HEK293 (cell line): ENCODE measurements around the gene FAM120A.

ENCODE experiments used
- YY1 ChIP-seq: fragments of 450-650 bp; formaldehyde crosslinking; IDR thresholded peaks from 2 replicates; pipeline ENCODE4 v1.5.1; 2018; ENCODE audit warnings: missing biosample characterization, missing genetic modification characterization
- ZNF274 ChIP-seq, 2 experiments: fragments of 200-500 bp in 1 of 2; fragments of 450-650 bp in 1 of 2; sonication (Bioruptor generic) in 1 of 2; formaldehyde crosslinking in 1 of 2; IDR thresholded peaks; 2 replicates each; pipeline versions ENCODE4 v1.5.1 to v1.6.1; 2014 to 2016; ENCODE audit warnings: borderline replicate concordance in 1 of 2, inconsistent platforms in 1 of 2, low read length in 1 of 2, missing biosample characterization in 1 of 2, missing genetic modification characterization in 1 of 2
- ZNF354C ChIP-seq: fragments of 450-650 bp; formaldehyde crosslinking; IDR thresholded peaks from 2 replicates; pipeline ENCODE4 v1.5.1; 2016; ENCODE audit warnings: missing biosample characterization, missing genetic modification characterization, low read depth, borderline replicate concordance
- ZNF660 ChIP-seq: fragments of 450-650 bp; IDR thresholded peaks from 2 replicates; pipeline ENCODE4 v1.5.1; 2018; ENCODE audit warnings: missing biosample characterization, mild to moderate bottlenecking, missing genetic modification characterization
- ZNF701 ChIP-seq: fragments of 450-650 bp; formaldehyde crosslinking; IDR thresholded peaks from 2 replicates; pipeline ENCODE4 v1.5.1; 2016; ENCODE audit warnings: missing biosample characterization, missing genetic modification characterization
- ZNF747 ChIP-seq: fragments of 450-650 bp; formaldehyde crosslinking; IDR thresholded peaks from 2 replicates; pipeline ENCODE4 v1.5.1; 2016; ENCODE audit warnings: missing biosample characterization, missing genetic modification characterization
- TF ChIP-seq, protein P1 (sequence below): fragments of 450-650 bp; formaldehyde crosslinking; IDR thresholded peaks from 2 replicates; pipeline ENCODE4 v1.5.1; 2016; ENCODE audit warnings: missing biosample characterization, missing genetic modification characterization
- TF ChIP-seq, protein P2 (sequence below): fragments of 450-650 bp; formaldehyde crosslinking; IDR thresholded peaks from 2 replicates; pipeline ENCODE4 v1.5.1; 2016; ENCODE audit warnings: missing biosample characterization, missing genetic modification characterization
- TF ChIP-seq, protein P3 (sequence below): fragments of 450-650 bp; formaldehyde crosslinking; IDR thresholded peaks from 2 replicates; pipeline ENCODE4 v1.5.1; 2016; ENCODE audit warnings: missing biosample characterization, missing genetic modification characterization, borderline replicate concordance

DNA sequence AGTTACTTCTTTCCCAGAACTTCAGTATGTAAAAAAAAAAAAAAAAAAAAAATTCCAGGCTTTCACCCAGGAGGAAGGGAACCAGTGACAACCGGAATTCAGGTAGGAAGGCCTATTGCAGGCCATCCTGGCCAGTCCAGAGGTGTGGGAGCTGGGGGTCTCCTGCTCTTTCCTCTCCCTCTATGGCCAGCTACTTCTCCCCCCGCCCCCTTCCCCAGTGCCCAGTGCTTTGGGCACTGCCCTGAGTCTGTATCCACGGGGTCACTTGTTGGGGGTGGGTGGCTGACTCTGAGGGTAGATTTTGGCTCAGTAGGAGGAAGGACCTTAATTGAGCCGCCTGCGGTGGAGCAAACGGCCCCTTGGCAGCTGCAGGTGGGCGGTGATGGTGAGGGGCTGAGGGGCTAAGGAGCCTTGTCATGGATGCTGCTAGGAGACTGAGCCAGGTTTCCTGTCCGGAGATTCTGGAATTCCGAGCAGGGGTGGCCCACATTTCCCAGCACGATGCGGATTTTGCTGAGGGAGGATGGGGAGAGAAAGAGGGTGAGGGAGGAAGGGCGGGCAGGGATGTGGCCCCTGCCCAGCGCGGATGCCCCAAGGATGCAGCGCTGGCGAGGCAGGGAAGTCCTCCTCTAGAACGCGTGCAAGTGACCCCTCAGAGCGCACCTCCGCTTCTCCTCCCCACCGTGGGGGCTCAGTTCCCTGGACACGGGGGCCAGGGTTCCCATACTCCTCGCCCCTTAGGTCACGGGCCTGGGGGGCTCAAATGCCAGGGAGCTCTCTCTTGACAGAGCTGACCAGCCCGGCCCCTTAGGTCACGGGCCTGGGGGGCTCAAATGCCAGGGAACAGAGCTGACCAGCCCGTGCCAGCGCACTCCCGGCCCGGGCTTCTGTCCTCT is 123.7 kb downstream of the FAM120A start:
- TF ChIP-seq ZNF354C (tag by site-specific recombination) (no peak), ZNF274 (IDR thresholded peaks at IDR 0.05; ENCODE audit: low read length) (no peak), ZNF274 (tag by site-specific recombination; IDR thresholded peaks at IDR 0.05; ENCODE audit: borderline replicate concordance) (no peak), YY1 (tag by site-specific recombination) (no peak), ZNF701 (tag by site-specific recombination) (no peak), ZNF660 (no peak), ZNF747 (tag by site-specific recombination) (no peak)
- TF ChIP-seq, protein P1, sequence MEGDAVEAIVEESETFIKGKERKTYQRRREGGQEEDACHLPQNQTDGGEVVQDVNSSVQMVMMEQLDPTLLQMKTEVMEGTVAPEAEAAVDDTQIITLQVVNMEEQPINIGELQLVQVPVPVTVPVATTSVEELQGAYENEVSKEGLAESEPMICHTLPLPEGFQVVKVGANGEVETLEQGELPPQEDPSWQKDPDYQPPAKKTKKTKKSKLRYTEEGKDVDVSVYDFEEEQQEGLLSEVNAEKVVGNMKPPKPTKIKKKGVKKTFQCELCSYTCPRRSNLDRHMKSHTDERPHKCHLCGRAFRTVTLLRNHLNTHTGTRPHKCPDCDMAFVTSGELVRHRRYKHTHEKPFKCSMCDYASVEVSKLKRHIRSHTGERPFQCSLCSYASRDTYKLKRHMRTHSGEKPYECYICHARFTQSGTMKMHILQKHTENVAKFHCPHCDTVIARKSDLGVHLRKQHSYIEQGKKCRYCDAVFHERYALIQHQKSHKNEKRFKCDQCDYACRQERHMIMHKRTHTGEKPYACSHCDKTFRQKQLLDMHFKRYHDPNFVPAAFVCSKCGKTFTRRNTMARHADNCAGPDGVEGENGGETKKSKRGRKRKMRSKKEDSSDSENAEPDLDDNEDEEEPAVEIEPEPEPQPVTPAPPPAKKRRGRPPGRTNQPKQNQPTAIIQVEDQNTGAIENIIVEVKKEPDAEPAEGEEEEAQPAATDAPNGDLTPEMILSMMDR (tag by site-specific recombination): no peak
- TF ChIP-seq, protein P2, sequence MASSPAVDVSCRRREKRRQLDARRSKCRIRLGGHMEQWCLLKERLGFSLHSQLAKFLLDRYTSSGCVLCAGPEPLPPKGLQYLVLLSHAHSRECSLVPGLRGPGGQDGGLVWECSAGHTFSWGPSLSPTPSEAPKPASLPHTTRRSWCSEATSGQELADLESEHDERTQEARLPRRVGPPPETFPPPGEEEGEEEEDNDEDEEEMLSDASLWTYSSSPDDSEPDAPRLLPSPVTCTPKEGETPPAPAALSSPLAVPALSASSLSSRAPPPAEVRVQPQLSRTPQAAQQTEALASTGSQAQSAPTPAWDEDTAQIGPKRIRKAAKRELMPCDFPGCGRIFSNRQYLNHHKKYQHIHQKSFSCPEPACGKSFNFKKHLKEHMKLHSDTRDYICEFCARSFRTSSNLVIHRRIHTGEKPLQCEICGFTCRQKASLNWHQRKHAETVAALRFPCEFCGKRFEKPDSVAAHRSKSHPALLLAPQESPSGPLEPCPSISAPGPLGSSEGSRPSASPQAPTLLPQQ (tag by site-specific recombination): no peak
- TF ChIP-seq, protein P3, sequence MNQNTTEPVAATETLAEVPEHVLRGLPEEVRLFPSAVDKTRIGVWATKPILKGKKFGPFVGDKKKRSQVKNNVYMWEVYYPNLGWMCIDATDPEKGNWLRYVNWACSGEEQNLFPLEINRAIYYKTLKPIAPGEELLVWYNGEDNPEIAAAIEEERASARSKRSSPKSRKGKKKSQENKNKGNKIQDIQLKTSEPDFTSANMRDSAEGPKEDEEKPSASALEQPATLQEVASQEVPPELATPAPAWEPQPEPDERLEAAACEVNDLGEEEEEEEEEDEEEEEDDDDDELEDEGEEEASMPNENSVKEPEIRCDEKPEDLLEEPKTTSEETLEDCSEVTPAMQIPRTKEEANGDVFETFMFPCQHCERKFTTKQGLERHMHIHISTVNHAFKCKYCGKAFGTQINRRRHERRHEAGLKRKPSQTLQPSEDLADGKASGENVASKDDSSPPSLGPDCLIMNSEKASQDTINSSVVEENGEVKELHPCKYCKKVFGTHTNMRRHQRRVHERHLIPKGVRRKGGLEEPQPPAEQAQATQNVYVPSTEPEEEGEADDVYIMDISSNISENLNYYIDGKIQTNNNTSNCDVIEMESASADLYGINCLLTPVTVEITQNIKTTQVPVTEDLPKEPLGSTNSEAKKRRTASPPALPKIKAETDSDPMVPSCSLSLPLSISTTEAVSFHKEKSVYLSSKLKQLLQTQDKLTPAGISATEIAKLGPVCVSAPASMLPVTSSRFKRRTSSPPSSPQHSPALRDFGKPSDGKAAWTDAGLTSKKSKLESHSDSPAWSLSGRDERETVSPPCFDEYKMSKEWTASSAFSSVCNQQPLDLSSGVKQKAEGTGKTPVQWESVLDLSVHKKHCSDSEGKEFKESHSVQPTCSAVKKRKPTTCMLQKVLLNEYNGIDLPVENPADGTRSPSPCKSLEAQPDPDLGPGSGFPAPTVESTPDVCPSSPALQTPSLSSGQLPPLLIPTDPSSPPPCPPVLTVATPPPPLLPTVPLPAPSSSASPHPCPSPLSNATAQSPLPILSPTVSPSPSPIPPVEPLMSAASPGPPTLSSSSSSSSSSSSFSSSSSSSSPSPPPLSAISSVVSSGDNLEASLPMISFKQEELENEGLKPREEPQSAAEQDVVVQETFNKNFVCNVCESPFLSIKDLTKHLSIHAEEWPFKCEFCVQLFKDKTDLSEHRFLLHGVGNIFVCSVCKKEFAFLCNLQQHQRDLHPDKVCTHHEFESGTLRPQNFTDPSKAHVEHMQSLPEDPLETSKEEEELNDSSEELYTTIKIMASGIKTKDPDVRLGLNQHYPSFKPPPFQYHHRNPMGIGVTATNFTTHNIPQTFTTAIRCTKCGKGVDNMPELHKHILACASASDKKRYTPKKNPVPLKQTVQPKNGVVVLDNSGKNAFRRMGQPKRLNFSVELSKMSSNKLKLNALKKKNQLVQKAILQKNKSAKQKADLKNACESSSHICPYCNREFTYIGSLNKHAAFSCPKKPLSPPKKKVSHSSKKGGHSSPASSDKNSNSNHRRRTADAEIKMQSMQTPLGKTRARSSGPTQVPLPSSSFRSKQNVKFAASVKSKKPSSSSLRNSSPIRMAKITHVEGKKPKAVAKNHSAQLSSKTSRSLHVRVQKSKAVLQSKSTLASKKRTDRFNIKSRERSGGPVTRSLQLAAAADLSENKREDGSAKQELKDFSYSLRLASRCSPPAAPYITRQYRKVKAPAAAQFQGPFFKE: no peak
